Liver (tissue), 9 donors: ENCODE data around the gene ANKFN1. TPM values are rescaled to one million over a fixed set of nuclear protein-coding genes. Genes with fewer than 3 reads are reported as not detected.

Source experiments
- DNase-seq: peaks from one replicate; pipeline ENCODE4 v3.0.0-alpha.2; 2017; ENCODE audit warnings: low spot score
- H3K27ac ChIP-seq, 2 donors: one replicate each; pipeline ENCODE4 v1.7.0; 2013; ENCODE audit warnings: inconsistent platforms in 2 of 2, low read length in 2 of 2, control low read depth in 1 of 2, low read depth in 1 of 2, mild to moderate bottlenecking in 1 of 2
- H3K27me3 ChIP-seq, 4 donors: one replicate each; pipeline versions ENCODE4 v1.6.1 to v1.7.0; 2013; ENCODE audit warnings: low read length in 3 of 4, inconsistent platforms in 1 of 4, mild to moderate bottlenecking in 1 of 4, moderate library complexity in 1 of 4; ENCODE audit not compliant: control insufficient read depth in 4 of 4, insufficient read depth in 4 of 4
- H3K36me3 ChIP-seq, 4 donors: one replicate each; pipeline versions ENCODE4 v1.6.1 to v1.7.0; 2013; ENCODE audit warnings: low read length in 3 of 4, mild to moderate bottlenecking in 3 of 4, low read depth in 1 of 4, moderate library complexity in 1 of 4; ENCODE audit not compliant: control insufficient read depth in 4 of 4, insufficient read depth in 3 of 4
- H3K4me1 ChIP-seq, 4 donors: one replicate each; pipeline versions ENCODE4 v1.6.1 to v1.7.0; 2013; ENCODE audit warnings: low read length in 3 of 4, mild to moderate bottlenecking in 3 of 4, moderate library complexity in 1 of 4; ENCODE audit not compliant: control insufficient read depth in 4 of 4, insufficient read depth in 4 of 4
- H3K4me3 ChIP-seq, 3 donors: one replicate each; pipeline versions ENCODE4 v1.6.1 to v1.7.0; 2013; ENCODE audit warnings: low read length in 3 of 3, control low read depth in 1 of 3, low read depth in 1 of 3, mild to moderate bottlenecking in 1 of 3
- H3K9ac ChIP-seq, 2 donors: one replicate each; pipeline ENCODE4 v1.7.0; 2013; ENCODE audit warnings: low read length in 2 of 2, mild to moderate bottlenecking in 2 of 2, moderate library complexity in 2 of 2, control low read depth in 1 of 2, low read depth in 1 of 2
- H3K9me3 ChIP-seq, 4 donors: one replicate each; pipeline versions ENCODE4 v1.6.1 to v1.7.0; 2013; ENCODE audit warnings: low read length in 3 of 4; ENCODE audit not compliant: control insufficient read depth in 4 of 4
- ATF3 ChIP-seq: IDR thresholded peaks from 2 replicates; pipeline ENCODE4 v1.6.1; 2016; ENCODE audit warnings: antibody characterized with exemption
- EGR1 ChIP-seq, 2 donors: IDR thresholded peaks; 2 replicates each; pipeline ENCODE4 v1.6.1; 2016 to 2018; ENCODE audit warnings: antibody characterized with exemption in 2 of 2, low read depth in 2 of 2
- FOXA1 ChIP-seq: IDR thresholded peaks from 2 replicates; pipeline ENCODE4 v1.6.1; 2016; ENCODE audit warnings: antibody characterized with exemption
- FOXA2 ChIP-seq: IDR thresholded peaks from 2 replicates; pipeline ENCODE4 v1.6.1; 2016; ENCODE audit warnings: antibody characterized with exemption
- GABPA ChIP-seq, 2 donors: IDR thresholded peaks in 1 of 2; conservative IDR thresholded peaks in 1 of 2; 2 replicates each; pipeline ENCODE4 v1.6.1; 2016; ENCODE audit warnings: antibody characterized with exemption in 2 of 2, mild to moderate bottlenecking in 1 of 2, moderate library complexity in 1 of 2
- HNF4A ChIP-seq, 2 donors: conservative IDR thresholded peaks; 2 replicates each; pipeline ENCODE4 v1.6.1; 2016; ENCODE audit warnings: antibody characterized with exemption in 2 of 2, mild to moderate bottlenecking in 2 of 2
- HNF4G ChIP-seq: IDR thresholded peaks from 2 replicates; pipeline ENCODE4 v1.6.1; 2016; ENCODE audit warnings: antibody characterized with exemption
- JUND ChIP-seq, 2 donors: IDR thresholded peaks; 2 replicates each; pipeline ENCODE4 v1.6.1; 2016; ENCODE audit warnings: antibody characterized with exemption in 2 of 2
- MAX ChIP-seq: IDR thresholded peaks from 2 replicates; pipeline ENCODE4 v1.6.1; 2016; ENCODE audit warnings: antibody characterized with exemption
- NR2F2 ChIP-seq: IDR thresholded peaks from 2 replicates; pipeline ENCODE4 v1.6.1; 2016; ENCODE audit warnings: antibody characterized with exemption
- RAD21 ChIP-seq, 2 donors: IDR thresholded peaks; 2 replicates each; pipeline ENCODE4 v1.6.1; 2016; ENCODE audit warnings: antibody characterized with exemption in 2 of 2, mild to moderate bottlenecking in 2 of 2
- REST ChIP-seq: IDR thresholded peaks from 2 replicates; pipeline ENCODE4 v1.6.1; 2016; ENCODE audit warnings: antibody characterized with exemption, mild to moderate bottlenecking
- RXRA ChIP-seq, 2 donors: IDR thresholded peaks; 2 replicates each; pipeline ENCODE4 v1.6.1; 2017 to 2018; ENCODE audit warnings: antibody characterized with exemption in 2 of 2, mild to moderate bottlenecking in 1 of 2
- SP1 ChIP-seq: IDR thresholded peaks from 2 replicates; pipeline ENCODE4 v1.6.1; 2018; ENCODE audit warnings: antibody characterized with exemption, mild to moderate bottlenecking
- TAF1 ChIP-seq: conservative IDR thresholded peaks from 2 replicates; pipeline ENCODE4 v1.6.1; 2016; ENCODE audit warnings: antibody characterized with exemption, mild to moderate bottlenecking
- YY1 ChIP-seq: IDR thresholded peaks from 2 replicates; pipeline ENCODE4 v1.6.1; 2016; ENCODE audit warnings: antibody characterized with exemption, mild to moderate bottlenecking
- WGBS: extraction: QIAGEN DNeasy Blood & Tissue Kit; methylation state at CpG from one replicate; pipeline ENCODE4 v1.1.7; 2013; 5-methylcytosine and 5-hydroxymethylcytosine counted together
- polyA plus RNA-seq, 2 donors: library from polyadenylated mRNA; stranded (reverse) in 1 of 2; unstranded in 1 of 2; fragments of 200-250 nt in 1 of 2; fragments of >200 nt in 1 of 2; fragmentation: Nextera tagmentation in 1 of 2; extraction: Ambion mirVana in 1 of 2; gene quantifications; one replicate each; pipeline versions ENCODE4 v1.2.1 to v1.2.3, GENCODE V29; 2013 to 2015
- total RNA-seq, 2 donors: library from RNA; depleted of rRNA; stranded (reverse); fragments of >200 nt; gene quantifications; one replicate each; pipeline ENCODE4 v1.2.3, GENCODE V29; 2014
- TF ChIP-seq, protein P1 (sequence below): fragments of 150-350 bp; IDR thresholded peaks from 2 replicates; pipeline ENCODE4 v1.5.1; 2017; ENCODE audit warnings: improper control_type of control experiment, low read depth, low read length; ENCODE audit not compliant: missing input control
- TF ChIP-seq, protein P2 (sequence below): IDR thresholded peaks from 2 replicates; pipeline ENCODE4 v1.6.1; 2016; ENCODE audit warnings: antibody characterized with exemption
- donor health status: healthy.
- donor health status: healthy.
- donor health status: healthy.
- donor health status: healthy.
- donor health status: healthy.

The ANKFN1 gene
- total and polyA plus RNA-seq, 4 donors = not detected

GRCh38 chr17:56424543-56425044 is 271.3 kb downstream of the ANKFN1 start:
- H3K4me1 ChIP-seq = no peaks in the 10 kb centered on the region
- no peak for TF ChIP-seq YY1
- no peak for TF ChIP-seq RXRA (IDR thresholded peaks at IDR 0.05)
- no peak for TF ChIP-seq NR2F2
- TF ChIP-seq MAX = no peak
- no peak for TF ChIP-seq HNF4G
- TF ChIP-seq REST = no peak
- TF ChIP-seq, protein P1, sequence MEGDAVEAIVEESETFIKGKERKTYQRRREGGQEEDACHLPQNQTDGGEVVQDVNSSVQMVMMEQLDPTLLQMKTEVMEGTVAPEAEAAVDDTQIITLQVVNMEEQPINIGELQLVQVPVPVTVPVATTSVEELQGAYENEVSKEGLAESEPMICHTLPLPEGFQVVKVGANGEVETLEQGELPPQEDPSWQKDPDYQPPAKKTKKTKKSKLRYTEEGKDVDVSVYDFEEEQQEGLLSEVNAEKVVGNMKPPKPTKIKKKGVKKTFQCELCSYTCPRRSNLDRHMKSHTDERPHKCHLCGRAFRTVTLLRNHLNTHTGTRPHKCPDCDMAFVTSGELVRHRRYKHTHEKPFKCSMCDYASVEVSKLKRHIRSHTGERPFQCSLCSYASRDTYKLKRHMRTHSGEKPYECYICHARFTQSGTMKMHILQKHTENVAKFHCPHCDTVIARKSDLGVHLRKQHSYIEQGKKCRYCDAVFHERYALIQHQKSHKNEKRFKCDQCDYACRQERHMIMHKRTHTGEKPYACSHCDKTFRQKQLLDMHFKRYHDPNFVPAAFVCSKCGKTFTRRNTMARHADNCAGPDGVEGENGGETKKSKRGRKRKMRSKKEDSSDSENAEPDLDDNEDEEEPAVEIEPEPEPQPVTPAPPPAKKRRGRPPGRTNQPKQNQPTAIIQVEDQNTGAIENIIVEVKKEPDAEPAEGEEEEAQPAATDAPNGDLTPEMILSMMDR = no peak
- no peak for TF ChIP-seq SP1
- H3K9ac ChIP-seq = no peak overlapping the region
- no peaks in the 10 kb centered on the region for H3K9me3 ChIP-seq
- WGBS = 70% methylated on average over 2 of the region's 2 CpGs
- H3K27me3 ChIP-seq = peaks cover 0 to 4% (median 0%) of the 10 kb centered on the region in 4 donors
- H3K36me3 ChIP-seq = no peaks in the 10 kb centered on the region
- no peak overlapping the region for H3K4me3 ChIP-seq
- no peak for DNase-seq
- no peak overlapping the region for H3K27ac ChIP-seq

GRCh38 chr17:56425483-56425882 is 272.2 kb downstream of the ANKFN1 start:
- Histone ChIP-seq H3K27me3 (peaks cover 0 to 4% (median 0%) of the 10 kb centered on the region in 4 donors), H3K4me1 (no peaks in the 10 kb centered on the region), H3K36me3 (no peaks in the 10 kb centered on the region), H3K4me3 (no peak overlapping the region), H3K27ac (no peak overlapping the region), H3K9ac (no peak overlapping the region), H3K9me3 (no peaks in the 10 kb centered on the region)
- WGBS = 74% methylated on average over 4 of the region's 4 CpGs
- TF ChIP-seq FOXA1 = no peak
- TF ChIP-seq JUND (IDR thresholded peaks at IDR 0.05) = no peak
- TF ChIP-seq, protein P2, sequence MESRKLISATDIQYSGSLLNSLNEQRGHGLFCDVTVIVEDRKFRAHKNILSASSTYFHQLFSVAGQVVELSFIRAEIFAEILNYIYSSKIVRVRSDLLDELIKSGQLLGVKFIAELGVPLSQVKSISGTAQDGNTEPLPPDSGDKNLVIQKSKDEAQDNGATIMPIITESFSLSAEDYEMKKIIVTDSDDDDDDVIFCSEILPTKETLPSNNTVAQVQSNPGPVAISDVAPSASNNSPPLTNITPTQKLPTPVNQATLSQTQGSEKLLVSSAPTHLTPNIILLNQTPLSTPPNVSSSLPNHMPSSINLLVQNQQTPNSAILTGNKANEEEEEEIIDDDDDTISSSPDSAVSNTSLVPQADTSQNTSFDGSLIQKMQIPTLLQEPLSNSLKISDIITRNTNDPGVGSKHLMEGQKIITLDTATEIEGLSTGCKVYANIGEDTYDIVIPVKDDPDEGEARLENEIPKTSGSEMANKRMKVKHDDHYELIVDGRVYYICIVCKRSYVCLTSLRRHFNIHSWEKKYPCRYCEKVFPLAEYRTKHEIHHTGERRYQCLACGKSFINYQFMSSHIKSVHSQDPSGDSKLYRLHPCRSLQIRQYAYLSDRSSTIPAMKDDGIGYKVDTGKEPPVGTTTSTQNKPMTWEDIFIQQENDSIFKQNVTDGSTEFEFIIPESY = no peak
- TF ChIP-seq FOXA2 = no peak
- no peak for TF ChIP-seq ATF3
- TF ChIP-seq, protein P1 = no peak
- TF ChIP-seq HNF4G = no peak
- no peak for TF ChIP-seq YY1
- TF ChIP-seq MAX = no peak
- no peak for TF ChIP-seq RAD21 (IDR thresholded peaks at IDR 0.05)
- TF ChIP-seq NR2F2 = no peak
- TF ChIP-seq TAF1 = no peak
- no peak for TF ChIP-seq GABPA (IDR thresholded peaks at IDR 0.05 in 1 of 2, conservative IDR thresholded peaks at IDR 0.05 in 1 of 2)
- TF ChIP-seq SP1 = no peak
- no peak for TF ChIP-seq REST
- no peak for TF ChIP-seq HNF4A (conservative IDR thresholded peaks at IDR 0.05)
- TF ChIP-seq RXRA (IDR thresholded peaks at IDR 0.05) = no peak
- no peak for TF ChIP-seq EGR1 (IDR thresholded peaks at IDR 0.05; ENCODE audit: low read depth in 2 of 2)
- DNase-seq = no peak
